Neural progenitor cell (in vitro differentiated cells): ENCODE results near the gene AGBL4.

Experiments
- CTCF ChIP-seq: fragments of 200-600 bp; sonication (generic); IDR thresholded peaks from 2 replicates; pipeline ENCODE4 v1.5.1; 2017; ENCODE audit warnings: antibody characterized with exemption, mild to moderate bottlenecking
- EZH2 ChIP-seq: fragments of 200-600 bp; sonication (generic); IDR thresholded peaks from 2 replicates; pipeline ENCODE4 v1.6.1; 2017; ENCODE audit warnings: antibody characterized with exemption, mild to moderate bottlenecking, moderate library complexity
- EZH2phosphoT487 ChIP-seq: fragments of 200-600 bp; sonication (generic); IDR thresholded peaks from 2 replicates; pipeline ENCODE4 v1.6.1; 2017; ENCODE audit warnings: antibody characterized with exemption

GRCh38 chr1:48493970-48494769 is 1529.6 kb downstream of the AGBL4 start:
- TF ChIP-seq CTCF: no peak
- no peak for TF ChIP-seq EZH2
- no peak for TF ChIP-seq EZH2phosphoT487
